GM04503 (cell line): ENCODE data around the gene KRTAP5-6.
"Not testable (repeated sequence)": the region's sequence is repeated elsewhere in the genome, so short reads cannot be mapped to it uniquely, and the experiment has no call there.

Experiments used
- DNase-seq: peaks from one replicate; pipeline ENCODE4 v3.0.0-alpha.2; 2012; ENCODE audit warnings: low read depth

The KRTAP5-6 gene

GRCh38 chr11:1683904-1684572 is 13.0 kb upstream of the KRTAP5-6 start:
- not testable (repeated sequence) for DNase-seq

DNA sequence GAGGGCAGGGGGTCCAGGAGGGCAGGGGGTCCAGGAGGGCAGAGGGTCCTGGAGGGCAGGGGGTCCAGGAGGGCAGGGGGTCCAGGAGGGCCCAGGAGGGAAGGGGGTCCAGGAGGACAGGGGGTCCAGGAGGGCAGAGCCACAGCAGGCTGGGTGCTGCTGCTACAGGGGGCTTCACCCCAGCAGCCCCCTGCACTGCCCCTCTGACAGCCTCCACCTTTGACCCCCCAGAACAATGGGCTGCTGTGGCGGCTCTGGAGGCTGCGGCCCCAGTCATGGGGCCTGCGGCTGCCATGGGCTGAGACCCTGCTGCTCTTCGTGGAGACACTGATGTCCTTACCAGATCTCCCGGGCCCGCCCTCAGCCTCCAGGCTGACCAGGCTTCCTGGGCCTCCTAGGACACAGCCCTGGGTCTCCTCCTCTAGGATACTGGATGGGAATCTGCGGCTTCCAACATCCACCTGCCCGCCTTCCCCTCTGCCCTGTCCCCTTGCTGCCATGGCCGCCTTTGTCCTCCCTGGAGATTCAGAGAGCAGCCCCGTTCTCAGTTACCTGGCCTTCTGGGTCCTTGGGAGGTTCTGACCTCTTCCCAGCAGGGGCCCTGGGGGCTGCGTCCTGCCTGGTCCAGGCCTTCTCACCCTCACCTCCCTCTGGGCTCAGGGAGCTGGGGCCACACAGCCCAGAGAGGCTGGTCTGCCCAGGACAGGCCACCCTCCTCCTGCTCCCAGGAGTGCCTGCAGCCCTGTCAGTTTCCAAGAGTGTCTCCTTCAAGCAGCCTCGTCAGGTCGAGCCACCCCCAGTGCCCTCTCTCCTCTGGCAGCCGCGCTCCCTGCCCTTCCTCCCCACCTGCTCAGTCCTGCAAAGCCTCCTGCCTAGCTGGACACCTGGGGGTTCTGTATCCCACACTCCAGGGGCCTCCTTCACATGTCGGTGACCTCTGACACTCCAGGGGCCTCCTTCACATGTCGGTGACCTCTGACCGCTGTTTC is 11.8 kb upstream of the KRTAP5-6 start:
- DNase-seq = not testable (repeated sequence)

DNA sequence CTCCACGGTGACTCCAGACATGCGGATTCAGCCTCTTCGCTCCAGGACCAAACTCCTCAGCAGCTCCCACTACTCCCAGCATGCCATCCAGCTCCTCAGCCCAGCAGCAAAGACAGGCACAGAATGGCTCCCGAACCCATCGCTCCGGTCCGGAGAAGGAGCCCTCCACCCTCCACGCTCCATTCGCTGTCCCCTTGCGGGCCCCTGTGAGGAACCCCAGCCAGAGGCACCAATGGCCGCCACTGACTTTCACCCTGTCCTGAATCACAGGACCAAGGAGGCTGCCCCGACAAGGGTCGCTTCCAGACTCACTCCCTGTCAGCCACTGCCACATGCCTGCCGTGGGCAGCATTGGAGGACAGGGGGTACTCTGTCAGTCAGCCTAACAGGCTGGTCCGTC is 10.8 kb upstream of the KRTAP5-6 start:
- DNase-seq = not testable (repeated sequence)

DNA sequence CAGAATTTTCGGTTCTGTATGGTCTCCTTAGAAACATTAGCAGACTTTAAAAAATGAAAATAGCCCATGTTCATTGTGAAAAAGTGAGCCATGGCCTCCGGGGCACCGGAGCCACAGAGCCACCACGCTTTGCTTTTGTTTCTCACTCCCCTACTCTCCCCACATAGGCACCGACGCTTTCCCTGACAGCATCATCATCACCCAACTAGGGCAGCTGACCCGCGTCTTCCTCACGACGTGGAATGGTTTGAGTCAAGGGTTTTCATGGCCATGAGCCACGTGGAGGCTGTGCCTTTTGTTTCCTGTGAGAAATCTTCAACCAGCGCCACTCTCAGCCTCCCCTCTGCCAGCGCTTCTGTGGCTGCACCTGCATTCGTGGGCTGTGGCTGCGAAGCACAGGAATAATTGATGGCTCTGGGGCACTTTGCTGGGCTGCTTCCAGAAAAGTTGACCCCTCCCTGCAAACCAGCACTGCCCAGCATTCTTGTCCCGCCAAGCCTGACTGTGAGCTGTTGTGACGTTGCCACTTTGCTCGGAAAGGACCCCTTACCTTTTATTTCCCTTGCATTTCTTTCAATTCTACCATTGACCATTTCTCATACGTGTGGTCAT is 8.6 kb upstream of the KRTAP5-6 start:
- DNase-seq = not testable (repeated sequence)

GRCh38 chr11:1689250-1690166 is 7.5 kb upstream of the KRTAP5-6 start:
- not testable (repeated sequence) for DNase-seq

DNA sequence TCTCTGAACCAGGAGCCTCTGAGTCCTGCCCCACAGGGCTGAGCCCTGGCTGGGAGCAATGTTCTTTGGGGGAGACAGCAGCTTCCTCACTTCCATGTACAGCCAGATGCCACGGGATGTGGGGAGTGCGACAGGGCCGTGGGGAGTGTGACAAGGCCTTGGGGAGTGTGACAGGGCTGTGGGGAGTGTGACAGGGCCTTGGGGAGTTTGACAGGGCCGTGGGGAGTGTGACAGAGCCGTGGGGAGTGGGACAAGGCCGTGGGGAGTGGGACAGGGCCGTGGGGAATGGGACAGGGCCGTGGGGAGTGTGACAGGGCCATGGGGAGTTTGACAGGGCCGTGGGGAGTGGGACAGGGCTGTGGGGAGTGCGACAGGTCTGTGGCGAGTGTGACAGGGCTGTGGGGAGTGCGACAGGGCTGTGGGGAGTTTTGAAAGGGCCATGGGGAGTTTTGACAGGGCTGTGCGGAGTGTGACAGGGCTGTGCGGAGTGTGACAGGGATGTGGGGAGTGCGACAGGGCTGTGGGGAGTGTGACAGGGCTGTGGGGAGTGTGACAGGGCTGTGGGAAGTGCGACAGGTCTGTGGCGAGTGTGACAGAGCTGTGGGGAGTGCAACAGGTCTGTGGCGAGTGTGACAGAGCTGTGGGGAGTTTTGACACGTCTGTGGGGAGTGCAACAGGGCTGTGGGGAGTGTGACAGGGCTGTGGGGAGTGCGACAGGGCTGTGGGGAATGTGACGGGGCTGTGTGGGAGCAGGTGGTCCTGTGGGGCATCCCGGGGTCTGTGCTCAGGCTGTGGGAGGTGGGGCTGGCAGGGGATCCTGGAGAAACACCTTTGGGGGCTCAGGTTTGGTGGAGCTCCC is 6.6 kb upstream of the KRTAP5-6 start:
- no peak for DNase-seq

- DNase-seq = no peak
These were observed 5.7 kb upstream of the KRTAP5-6 start for GRCh38 chr11:1691026-1691877.

GRCh38 chr11:1691878-1692707 is 4.9 kb upstream of the KRTAP5-6 start:
- no peak for DNase-seq

DNA sequence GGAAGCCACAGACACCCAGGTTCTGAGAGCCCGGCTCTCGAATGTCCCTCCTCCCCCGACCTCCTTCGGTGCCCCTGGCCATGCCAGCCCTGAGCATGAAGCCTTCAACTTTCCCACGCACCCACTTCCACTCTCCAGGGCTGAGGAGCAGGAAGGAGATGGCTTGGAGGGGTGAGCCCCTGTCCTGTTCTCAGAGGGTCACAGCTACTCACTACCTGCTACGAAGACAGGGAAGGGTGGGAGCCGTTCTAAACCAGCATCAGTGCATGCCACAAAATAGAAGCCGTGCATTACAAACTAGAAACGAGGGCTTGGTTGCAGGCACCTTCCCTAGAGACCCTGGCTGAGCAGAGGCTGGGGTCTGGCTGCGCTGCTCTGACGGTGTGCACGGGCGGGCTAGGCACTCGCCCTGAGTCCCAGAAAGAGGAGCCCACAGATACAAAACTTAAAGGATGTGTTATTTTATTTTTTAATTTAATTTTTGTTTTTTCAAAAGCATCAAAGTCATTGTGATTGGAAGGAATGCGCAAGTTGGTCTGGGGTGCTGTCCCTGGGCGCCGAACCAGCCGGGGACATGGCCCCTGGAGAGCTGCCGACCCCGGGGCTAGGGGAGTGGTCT is 4.2 kb upstream of the KRTAP5-6 start:
- no peak for DNase-seq

- DNase-seq = no peak
These were observed 3.5 kb upstream of the KRTAP5-6 start for GRCh38 chr11:1693327-1694063.

DNA sequence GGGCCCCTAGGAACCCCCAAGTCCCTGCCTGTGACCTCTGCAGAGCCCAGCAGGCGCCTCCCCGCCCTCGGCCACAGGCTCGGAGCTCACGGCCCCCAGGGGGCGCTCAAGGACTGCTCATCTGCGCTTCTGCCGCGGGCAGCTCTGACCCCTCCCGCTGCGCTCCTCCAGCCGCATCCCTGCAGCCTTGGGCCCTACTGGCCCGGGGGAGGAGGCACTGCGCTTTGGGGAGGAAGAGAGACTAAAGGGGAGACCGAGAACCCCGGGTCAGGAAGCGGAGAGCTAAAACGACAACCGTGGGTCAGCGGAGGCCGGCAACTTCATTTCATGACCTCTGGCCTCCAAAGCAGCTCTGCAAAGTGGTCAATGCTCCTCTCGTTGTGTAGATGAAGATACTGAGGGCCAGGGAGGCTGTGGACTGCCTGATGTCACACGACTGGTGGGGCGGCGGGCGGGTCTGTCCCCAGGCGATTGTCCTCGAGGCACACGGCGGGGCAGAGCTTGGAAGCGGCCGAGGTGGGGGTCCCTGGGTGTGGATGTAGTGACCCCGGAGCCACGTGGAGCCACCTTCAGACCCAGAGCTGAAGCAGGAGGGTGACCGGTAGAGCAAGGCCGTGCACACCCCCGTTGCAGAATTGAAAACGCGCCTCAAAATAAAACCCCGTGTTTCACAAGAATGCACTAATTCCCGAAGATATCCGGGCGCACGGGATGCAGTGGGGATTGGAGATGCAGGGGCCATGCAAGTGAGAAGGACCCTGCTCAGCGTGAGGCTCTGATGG is 2.7 kb upstream of the KRTAP5-6 start:
- DNase-seq = no peak

GRCh38 chr11:1694846-1695547 is 2.0 kb upstream of the KRTAP5-6 start:
- DNase-seq = no peak

GRCh38 chr11:1695548-1696108 is 1.4 kb upstream of the KRTAP5-6 start:
- no peak for DNase-seq

DNA sequence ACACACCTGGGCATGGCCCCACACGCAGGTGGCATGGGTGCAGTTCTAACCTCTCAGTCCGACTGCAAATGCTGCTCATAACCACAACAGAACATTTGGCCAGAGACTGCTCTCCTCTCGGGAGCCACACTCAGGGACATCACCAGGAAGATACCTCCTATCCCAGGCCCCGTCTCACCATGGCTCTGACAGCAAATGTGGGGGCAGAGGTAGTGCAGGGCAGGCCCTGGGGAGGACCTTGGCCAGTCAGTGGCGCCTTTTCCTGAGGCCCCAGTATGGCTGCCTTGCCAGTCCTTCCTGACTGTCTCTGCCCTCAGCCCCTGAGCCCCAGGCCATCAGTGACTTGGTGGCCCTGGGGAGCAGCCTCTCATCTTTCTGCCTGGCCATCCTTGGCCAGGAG is 2.8 kb downstream of the KRTAP5-6 start:
- DNase-seq = no peak

DNA sequence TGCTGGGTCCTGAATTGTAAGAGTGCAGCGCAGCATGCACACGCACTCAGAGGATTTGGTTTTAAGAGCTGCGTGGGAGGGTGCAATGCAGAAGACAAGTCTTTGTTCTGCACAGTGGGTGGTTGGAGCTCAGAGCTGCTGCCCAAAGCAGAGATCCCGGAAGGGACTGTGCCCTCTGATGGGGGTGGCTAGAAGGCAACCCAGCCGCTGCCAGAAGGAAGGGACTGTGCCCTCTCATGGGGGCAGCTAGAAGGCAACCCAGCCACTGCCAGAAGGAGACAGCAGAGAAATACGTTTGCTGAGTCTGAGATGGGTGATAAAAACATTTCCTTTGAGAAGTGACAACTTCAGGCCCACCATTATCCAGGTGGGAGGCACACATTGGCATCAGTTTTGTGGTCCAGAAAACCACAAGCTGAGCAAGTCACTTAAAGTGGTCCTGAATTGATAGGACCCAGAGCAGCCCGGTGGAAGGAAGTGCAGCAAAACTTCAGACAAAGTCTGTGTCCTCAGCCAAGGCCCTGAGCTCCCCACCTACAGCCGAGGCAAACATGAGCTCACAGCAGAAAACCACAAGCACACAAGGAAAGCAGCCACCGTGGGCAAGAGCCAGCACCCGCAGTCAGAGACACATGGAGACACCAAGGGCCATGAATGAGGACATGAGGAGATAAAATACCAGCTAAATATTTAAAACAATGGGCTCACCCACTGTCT is 4.3 kb downstream of the KRTAP5-6 start:
- DNase-seq = no peak
